CD14-positive monocyte (primary cell): ENCODE data around the gene HNMT. TPM values are rescaled to one million over a fixed set of nuclear protein-coding genes. Genes with fewer than 3 reads are reported as not detected.
A peak's percentile ranks its signal among the peaks of the same experiment; 100 is the strongest.

Experiments used
- DNase-seq, 3 donors: peaks; one replicate each; pipeline ENCODE4 v3.0.0-alpha.2; 2011 to 2022
- H2AFZ ChIP-seq: 2 replicates; pipeline ENCODE4 v1.6.0; 2012; ENCODE audit warnings: mild to moderate bottlenecking, low read depth, low read length, inconsistent platforms; ENCODE audit not compliant: insufficient read depth, poor library complexity, severe bottlenecking
- H3K27ac ChIP-seq, 2 donors: 1 replicate in 1 of 2; 2 replicates in 1 of 2; pipeline ENCODE4 v1.5.1; 2012 to 2013; ENCODE audit warnings: low read length in 2 of 2, control low read depth in 1 of 2, inconsistent platforms in 1 of 2, low read depth in 1 of 2, mild to moderate bottlenecking in 1 of 2
- H3K27me3 ChIP-seq, 2 donors: one replicate each; pipeline versions ENCODE4 v1.6.0 to v1.6.1; 2011 to 2013; ENCODE audit warnings: low read length in 2 of 2; ENCODE audit not compliant: control insufficient read depth in 2 of 2, insufficient read depth in 2 of 2
- H3K36me3 ChIP-seq, 2 donors: replicated peaks in 1 of 2; 1 replicate in 1 of 2; 2 replicates in 1 of 2; pipeline versions ENCODE4 v1.5.1 to v1.6.1; 2012 to 2013; ENCODE audit warnings: low read length in 2 of 2, control low read depth in 1 of 2, inconsistent platforms in 1 of 2, mild to moderate bottlenecking in 1 of 2; ENCODE audit not compliant: insufficient read depth in 2 of 2, control insufficient read depth in 1 of 2
- H3K4me1 ChIP-seq, 2 donors: 1 replicate in 1 of 2; 2 replicates in 1 of 2; pipeline versions ENCODE4 v1.5.1 to v1.6.1; 2012 to 2013; ENCODE audit warnings: low read length in 2 of 2, control low read depth in 1 of 2, inconsistent platforms in 1 of 2, mild to moderate bottlenecking in 1 of 2, moderate library complexity in 1 of 2; ENCODE audit not compliant: insufficient read depth in 2 of 2, control insufficient read depth in 1 of 2
- H3K4me2 ChIP-seq: replicated peaks from 2 replicates; pipeline ENCODE3; 2012; ENCODE audit warnings: low read length, moderate library complexity, mild to moderate bottlenecking; ENCODE audit not compliant: poor library complexity, severe bottlenecking; ENCODE audit errors: extremely low read depth
- H3K4me3 ChIP-seq, 3 experiments: fragments of 200-600 bp in 1 of 3; sonication (generic) in 1 of 3; replicated peaks in 1 of 3; 1 replicate in 2 of 3; 2 replicates in 1 of 3; pipeline ENCODE4 v1.5.1; 2011 to 2013; ENCODE audit warnings: low read length in 3 of 3, mild to moderate bottlenecking in 3 of 3, control low read depth in 2 of 3, low read depth in 2 of 3, inconsistent platforms in 1 of 3, moderate library complexity in 1 of 3
- H3K79me2 ChIP-seq: 2 replicates; pipeline ENCODE4 v1.6.0; 2012; ENCODE audit warnings: mild to moderate bottlenecking, control low read depth, inconsistent platforms, low read length, moderate library complexity; ENCODE audit not compliant: insufficient read depth
- H3K9ac ChIP-seq: 2 replicates; pipeline ENCODE4 v1.6.0; 2017; ENCODE audit warnings: low read length, mild to moderate bottlenecking; ENCODE audit not compliant: insufficient read depth, poor library complexity, severe bottlenecking
- H3K9me3 ChIP-seq, 2 donors: replicated peaks in 1 of 2; 1 replicate in 1 of 2; 2 replicates in 1 of 2; pipeline versions ENCODE4 v1.5.1 to v1.6.1; 2012 to 2013; ENCODE audit warnings: low read length in 2 of 2, control low read depth in 1 of 2; ENCODE audit not compliant: control insufficient read depth in 1 of 2, insufficient read depth in 1 of 2
- H4K20me1 ChIP-seq: 2 replicates; pipeline ENCODE4 v1.6.0; 2012; ENCODE audit warnings: mild to moderate bottlenecking, low read length, control low read depth, moderate library complexity; ENCODE audit not compliant: insufficient read depth
- H3K27ac Mint-ChIP-seq, 7 donors: one replicate each; pipeline ENCODE4 v1.8.0; 2020; ENCODE audit warnings: mild to moderate bottlenecking in 7 of 7, mixed read lengths in 7 of 7, moderate library complexity in 6 of 7, inconsistent platforms in 2 of 7
- H3K27me3 Mint-ChIP-seq, 3 donors: one replicate each; pipeline ENCODE4 v1.8.0; 2021 to 2022; ENCODE audit warnings: low read depth in 3 of 3, mild to moderate bottlenecking in 3 of 3, mixed read lengths in 3 of 3, moderate library complexity in 3 of 3, inconsistent platforms in 1 of 3
- H3K36me3 Mint-ChIP-seq, 2 donors: one replicate each; pipeline ENCODE4 v1.8.0; 2020; ENCODE audit warnings: mixed read lengths in 2 of 2, inconsistent platforms in 1 of 2, mild to moderate bottlenecking in 1 of 2
- H3K4me1 Mint-ChIP-seq: one replicate; pipeline ENCODE4 v1.8.0; 2020; ENCODE audit warnings: mild to moderate bottlenecking, mixed read lengths
- H3K4me3 Mint-ChIP-seq, 2 donors: one replicate each; pipeline ENCODE4 v1.8.0; 2020; ENCODE audit warnings: mild to moderate bottlenecking in 2 of 2, mixed read lengths in 2 of 2, moderate library complexity in 1 of 2
- H3K9me3 Mint-ChIP-seq, 7 donors: one replicate each; pipeline ENCODE4 v1.8.0; 2020 to 2022; ENCODE audit warnings: mixed read lengths in 7 of 7, mild to moderate bottlenecking in 6 of 7, moderate library complexity in 6 of 7, inconsistent platforms in 2 of 7
- CTCF ChIP-seq: fragments of 200-600 bp; IDR thresholded peaks from one replicate; pipeline ENCODE4 v1.8.0; 2022; ENCODE audit warnings: antibody characterized with exemption, mild to moderate bottlenecking
- WGBS: methylation state at CpG from one replicate; pipeline ENCODE4 v1.1.5; 2013; ENCODE audit warnings: missing lambda C conversion rate; ENCODE audit not compliant: insufficient coverage; 5-methylcytosine and 5-hydroxymethylcytosine counted together
- intact Hi-C, 2 donors: fragments of 100-400 bp; cut with micrococcal nuclease; formaldehyde crosslinking; loops; one replicate each; pipeline versions ENCODE4 v1.15.0 to v1.15.1; 2023
- polyA plus RNA-seq, 3 donors: library from polyadenylated mRNA; depleted of rRNA in 1 of 3; unstranded in 2 of 3; stranded (reverse) in 1 of 3; fragments of 300-500 nt in 2 of 3; fragments of >200 nt in 1 of 3; fragmentation: Illumina TruSeq in 2 of 3; gene quantifications; 1 replicate in 2 of 3; 2 replicates in 1 of 3; pipeline ENCODE4 v1.2.3, GENCODE V29; 2012 to 2021

Gene HNMT
- polyA plus RNA-seq, 3 donors = 83.0 to 118 (median 109) TPM

DNA sequence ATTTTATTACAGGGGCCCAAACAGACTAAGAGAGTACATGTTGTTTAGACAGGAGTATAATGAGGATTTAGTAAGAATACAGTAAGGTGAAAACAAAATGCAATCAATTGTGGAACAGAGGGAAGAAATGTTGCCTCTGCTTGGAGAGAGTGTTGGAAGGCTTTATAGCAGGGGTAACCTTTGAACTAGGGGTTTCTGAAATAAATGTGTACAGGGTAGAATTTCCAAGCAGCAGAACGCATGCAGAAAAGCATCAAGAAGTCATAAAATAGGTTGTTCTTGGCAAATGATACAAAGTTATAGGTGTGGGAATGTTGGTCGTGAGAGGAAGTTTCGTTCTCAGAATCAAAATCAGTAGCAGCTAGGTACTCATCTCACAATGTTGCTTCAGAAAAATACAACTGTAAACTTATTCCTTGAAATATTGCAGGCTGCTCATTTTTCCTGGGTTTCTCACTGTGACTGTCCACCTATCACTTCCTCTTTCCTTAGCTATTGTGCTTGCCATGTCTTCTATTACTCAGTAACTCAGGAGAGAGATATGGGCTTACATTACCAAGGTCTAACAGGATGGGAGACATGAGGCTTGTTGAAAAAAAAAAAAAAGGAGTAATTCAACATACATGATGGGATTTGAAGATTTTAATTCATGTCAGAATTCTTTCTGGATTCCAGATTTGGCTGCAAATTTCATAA, 17.1 kb upstream of the HNMT start:
- no peak overlapping the region for H3K9ac ChIP-seq

More for the DNA sequence above, 17.1 kb upstream of the HNMT start:
- H3K27ac Mint-ChIP-seq = no peak overlapping the region
- no CpG with 5 or more reads among the region's 3 CpGs for WGBS
- H3K4me1 ChIP-seq = peaks cover 6 to 9% of the 10 kb centered on the region in 2 donors
- H3K36me3 Mint-ChIP-seq = no peaks in the 10 kb centered on the region
- peaks cover 0 to 3% (median 3%) of the 10 kb centered on the region in 3 donors for H3K27me3 Mint-ChIP-seq
- H3K4me1 Mint-ChIP-seq = peaks cover 18% of the 10 kb centered on the region
- no peaks in the 10 kb centered on the region for H3K27me3 ChIP-seq
- H2AFZ ChIP-seq = no peak overlapping the region
- intact Hi-C loops = loop anchor here (10.0 kb wide), 3 partner anchors 88 to 148 kb away; no protein-coding TSS in a partner anchor
- no peak overlapping the region for H3K4me3 ChIP-seq
- DNase-seq = peak in 2 of 3 donors; percentile 38 to 50
- no peaks in the 10 kb centered on the region for H3K9me3 ChIP-seq
- H3K36me3 ChIP-seq = no peaks in the 10 kb centered on the region
- TF ChIP-seq CTCF = no peak
- H3K9me3 Mint-ChIP-seq = peaks cover 0 to 2% (median 0%) of the 10 kb centered on the region in 7 donors
- no peak overlapping the region for H3K4me2 ChIP-seq
- H4K20me1 ChIP-seq = no peaks in the 10 kb centered on the region
- no peak overlapping the region for H3K4me3 Mint-ChIP-seq
- no peaks in the 10 kb centered on the region for H3K79me2 ChIP-seq
- no peak overlapping the region for H3K27ac ChIP-seq
